Smooth muscle cell (in vitro differentiated cells): ENCODE results near the gene CACNA1I. TPM values are rescaled to one million over a fixed set of nuclear protein-coding genes. Genes with fewer than 3 reads are reported as not detected.

Experiments
- DNase-seq: peaks from one replicate; lab custom pipeline; 2025; ENCODE audit not compliant: unreplicated experiment; lab: John Stamatoyannopoulos, UW
- H2AFZ ChIP-seq: fragments of 200-600 bp; sonication (generic); 2 replicates; pipeline ENCODE4 v1.6.0; 2016; ENCODE audit warnings: antibody characterized with exemption, low read depth, mild to moderate bottlenecking
- H3F3A ChIP-seq: fragments of 200-600 bp; sonication (generic); 2 replicates; pipeline ENCODE4 v1.6.0; 2017; ENCODE audit warnings: antibody characterized with exemption, low read depth
- H3K27ac ChIP-seq: fragments of 200-600 bp; sonication (generic); 2 replicates; pipeline ENCODE4 v1.5.1; 2016; ENCODE audit warnings: low read depth, mild to moderate bottlenecking
- H3K27me3 ChIP-seq: fragments of 200-600 bp; sonication (generic); 2 replicates; pipeline ENCODE4 v1.6.1; 2016; ENCODE audit warnings: low read depth, mild to moderate bottlenecking
- H3K36me3 ChIP-seq: fragments of 200-600 bp; sonication (generic); 2 replicates; pipeline ENCODE4 v1.5.1; 2016; ENCODE audit warnings: low read depth
- H3K4me1 ChIP-seq: fragments of 200-600 bp; sonication (generic); 2 replicates; pipeline ENCODE4 v1.5.1; 2016; ENCODE audit warnings: low read depth
- H3K4me2 ChIP-seq: fragments of 200-600 bp; sonication (generic); 2 replicates; pipeline ENCODE4 v1.6.0; 2016; ENCODE audit warnings: mild to moderate bottlenecking
- H3K4me3 ChIP-seq: fragments of 200-600 bp; sonication (generic); 2 replicates; pipeline ENCODE4 v1.5.1; 2016; ENCODE audit warnings: mild to moderate bottlenecking
- H3K79me2 ChIP-seq: fragments of 200-600 bp; sonication (generic); 2 replicates; pipeline ENCODE4 v1.6.0; 2016; ENCODE audit warnings: low read depth, mild to moderate bottlenecking
- H3K9ac ChIP-seq: fragments of 200-600 bp; sonication (generic); 2 replicates; pipeline ENCODE4 v1.6.0; 2016; ENCODE audit warnings: low read depth
- H3K9me3 ChIP-seq: fragments of 200-600 bp; sonication (generic); replicated peaks from 2 replicates; pipeline ENCODE4 v1.5.1; 2016; ENCODE audit warnings: low read depth
- H4K20me1 ChIP-seq: fragments of 200-600 bp; sonication (generic); 2 replicates; pipeline ENCODE4 v1.6.0; 2016; ENCODE audit warnings: low read depth
- WGBS: methylation state at CpG from one replicate; pipeline ENCODE4 v1.1.7; 2016; ENCODE audit warnings: low lambda C conversion rate; 5-methylcytosine and 5-hydroxymethylcytosine counted together
- polyA plus RNA-seq: library from polyadenylated mRNA; unstranded; fragments of >200 nt; fragmentation: Nextera tagmentation; extraction: Ambion mirVana; gene quantifications from 2 replicates; pipeline ENCODE4 v1.2.1, GENCODE V29; 2016
- total RNA-seq: library from RNA; depleted of rRNA; stranded (reverse); fragments of >200 nt; gene quantifications from 2 replicates; pipeline ENCODE4 v1.2.3, GENCODE V29; 2014
- TF ChIP-seq, protein P1 (sequence below): fragments of 200-600 bp; sonication (generic); IDR thresholded peaks from 2 replicates; pipeline ENCODE4 v1.5.1; 2017; ENCODE audit warnings: borderline replicate concordance, mild to moderate bottlenecking, antibody characterized with exemption; ENCODE audit not compliant: insufficient read depth, poor library complexity, severe bottlenecking

Gene CACNA1I
- total and polyA plus RNA-seq, 2 experiments from 2014 or later, result not detected

DNA sequence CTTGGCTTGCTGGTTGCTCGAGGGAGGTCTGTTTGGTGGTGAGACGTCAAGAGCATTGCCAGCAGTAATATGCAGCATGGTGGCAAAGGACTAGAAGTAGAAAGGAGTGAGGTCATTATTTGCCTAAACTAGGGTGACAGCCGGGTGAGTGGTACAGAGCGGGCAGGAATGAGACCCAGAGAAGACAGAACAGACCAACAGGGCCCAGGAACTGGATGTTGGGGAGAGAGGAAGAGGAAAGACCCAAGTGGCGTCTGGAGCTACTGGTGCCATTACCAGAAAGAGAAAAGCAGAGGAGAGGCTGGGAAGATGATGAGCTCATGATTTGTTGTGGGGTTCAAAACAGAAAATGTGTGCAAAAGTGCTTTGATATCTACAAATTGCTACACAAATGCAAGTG lies 164.3 kb downstream of the CACNA1I start:
- Histone ChIP-seq H3K9ac (no peak overlapping the region), H3K4me2 (no peak overlapping the region), H3K4me1 (no peaks in the 10 kb centered on the region), H2AFZ (no peak overlapping the region), H3K79me2 (no peaks in the 10 kb centered on the region), H3K27me3 (peaks cover 26% of the 10 kb centered on the region), H4K20me1 (no peaks in the 10 kb centered on the region), H3K9me3 (no peaks in the 10 kb centered on the region), H3K36me3 (no peaks in the 10 kb centered on the region), H3K27ac (no peak overlapping the region), H3K4me3 (no peak overlapping the region), H3F3A (no peaks in the 10 kb centered on the region)
- TF ChIP-seq, protein P1, sequence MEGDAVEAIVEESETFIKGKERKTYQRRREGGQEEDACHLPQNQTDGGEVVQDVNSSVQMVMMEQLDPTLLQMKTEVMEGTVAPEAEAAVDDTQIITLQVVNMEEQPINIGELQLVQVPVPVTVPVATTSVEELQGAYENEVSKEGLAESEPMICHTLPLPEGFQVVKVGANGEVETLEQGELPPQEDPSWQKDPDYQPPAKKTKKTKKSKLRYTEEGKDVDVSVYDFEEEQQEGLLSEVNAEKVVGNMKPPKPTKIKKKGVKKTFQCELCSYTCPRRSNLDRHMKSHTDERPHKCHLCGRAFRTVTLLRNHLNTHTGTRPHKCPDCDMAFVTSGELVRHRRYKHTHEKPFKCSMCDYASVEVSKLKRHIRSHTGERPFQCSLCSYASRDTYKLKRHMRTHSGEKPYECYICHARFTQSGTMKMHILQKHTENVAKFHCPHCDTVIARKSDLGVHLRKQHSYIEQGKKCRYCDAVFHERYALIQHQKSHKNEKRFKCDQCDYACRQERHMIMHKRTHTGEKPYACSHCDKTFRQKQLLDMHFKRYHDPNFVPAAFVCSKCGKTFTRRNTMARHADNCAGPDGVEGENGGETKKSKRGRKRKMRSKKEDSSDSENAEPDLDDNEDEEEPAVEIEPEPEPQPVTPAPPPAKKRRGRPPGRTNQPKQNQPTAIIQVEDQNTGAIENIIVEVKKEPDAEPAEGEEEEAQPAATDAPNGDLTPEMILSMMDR, result no peak
- DNase-seq, result no peak
- 82% methylated on average over 5 of the region's 5 CpGs for WGBS

DNA sequence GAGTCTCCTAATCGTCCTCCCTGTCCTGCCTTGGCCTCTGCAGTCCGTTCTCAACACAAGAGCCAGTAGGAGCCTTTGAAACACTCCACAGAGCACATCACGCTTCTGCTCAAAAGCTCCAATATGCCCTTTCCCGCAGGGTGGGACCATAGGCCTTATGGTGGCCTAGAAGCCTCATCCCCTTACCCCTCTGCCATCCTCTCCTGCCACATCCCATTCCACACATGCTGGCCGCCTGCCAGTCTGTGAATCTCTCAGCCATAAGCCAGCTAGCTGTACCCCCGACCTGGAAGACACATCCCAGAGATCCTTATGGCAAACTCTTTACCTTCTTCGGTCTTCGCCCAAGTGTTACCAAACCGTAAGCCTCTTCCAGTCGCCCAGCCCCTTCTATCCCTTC lies 165.2 kb downstream of the CACNA1I start:
- H3F3A ChIP-seq, result no peaks in the 10 kb centered on the region
- TF ChIP-seq, protein P1, result no peak
- H3K79me2 ChIP-seq, result no peaks in the 10 kb centered on the region
- WGBS, result 90% methylated on average over 10 of the region's 10 CpGs
- no peak overlapping the region for H3K9ac ChIP-seq
- H3K4me3 ChIP-seq, result no peak overlapping the region
- no peak overlapping the region for H2AFZ ChIP-seq
- DNase-seq, result no peak
- no peak overlapping the region for H3K4me2 ChIP-seq
- no peaks in the 10 kb centered on the region for H3K9me3 ChIP-seq
- H3K4me1 ChIP-seq, result no peaks in the 10 kb centered on the region
- peaks cover 26% of the 10 kb centered on the region for H3K27me3 ChIP-seq
- no peaks in the 10 kb centered on the region for H3K36me3 ChIP-seq
- no peaks in the 10 kb centered on the region for H4K20me1 ChIP-seq
- no peak overlapping the region for H3K27ac ChIP-seq

DNA sequence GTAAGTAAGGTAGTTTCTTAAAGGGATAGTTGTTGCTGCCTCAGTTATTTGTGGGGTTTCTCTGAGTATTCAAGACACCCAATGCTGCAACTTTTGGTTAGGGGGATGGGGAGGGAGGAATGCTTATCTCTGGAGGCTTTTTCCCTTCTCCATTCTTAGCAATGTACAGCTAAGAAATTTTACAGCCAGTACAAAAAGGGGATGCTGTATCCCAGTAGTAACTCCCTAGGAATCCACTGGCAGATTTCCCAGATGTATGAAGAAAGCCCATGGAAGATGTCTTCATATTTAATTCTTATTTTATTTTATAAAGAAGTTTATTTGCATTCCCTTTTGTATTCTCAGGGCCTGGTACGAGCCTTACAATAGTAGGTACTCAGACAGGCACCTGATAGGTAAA lies 168.2 kb downstream of the CACNA1I start:
- WGBS, result 96% methylated on average over 1 of the region's 1 CpG
- TF ChIP-seq, protein P1, result no peak

More for the DNA sequence above, 168.2 kb downstream of the CACNA1I start:
- H3K4me2 ChIP-seq, result no peak overlapping the region
- no peaks in the 10 kb centered on the region for H3K79me2 ChIP-seq
- H3K27me3 ChIP-seq, result peaks cover 31% of the 10 kb centered on the region
- no peak overlapping the region for H2AFZ ChIP-seq
- no peaks in the 10 kb centered on the region for H4K20me1 ChIP-seq
- no peak overlapping the region for H3K9ac ChIP-seq
- DNase-seq, result no peak
- no peaks in the 10 kb centered on the region for H3K36me3 ChIP-seq
- no peak overlapping the region for H3K27ac ChIP-seq
- H3F3A ChIP-seq, result no peaks in the 10 kb centered on the region
- H3K4me3 ChIP-seq, result no peak overlapping the region
- H3K4me1 ChIP-seq, result no peaks in the 10 kb centered on the region
- H3K9me3 ChIP-seq, result no peaks in the 10 kb centered on the region

Other genes starting within 250 kb of the CACNA1I start
- 12.0 and 26.7 TPM in 2 replicates for gene SYNGR1, start 220.8 kb upstream of the CACNA1I start, total RNA-seq
- gene SYNGR1, start 220.8 kb upstream of the CACNA1I start, polyA plus RNA-seq, result 55.7 and 58.0 TPM in 2 replicates
- 12.9 and 14.8 TPM in 2 replicates for gene TAB1, start 171.0 kb upstream of the CACNA1I start, total RNA-seq
- gene TAB1, start 171.0 kb upstream of the CACNA1I start, polyA plus RNA-seq, result 11.1 and 13.6 TPM in 2 replicates
- 7.8 and 9.4 TPM in 2 replicates for gene MGAT3, start 113.7 kb upstream of the CACNA1I start, total RNA-seq
- 3.9 and 4.4 TPM in 2 replicates for gene MGAT3, start 113.7 kb upstream of the CACNA1I start, polyA plus RNA-seq
- gene MIEF1, start 68.5 kb upstream of the CACNA1I start, total RNA-seq, result 11.1 and 17.8 TPM in 2 replicates
- gene MIEF1, start 68.5 kb upstream of the CACNA1I start, polyA plus RNA-seq, result 11.3 and 14.5 TPM in 2 replicates
- 421 and 443 TPM in 2 replicates for gene ATF4, start 50.2 kb upstream of the CACNA1I start, total RNA-seq
- 288 and 339 TPM in 2 replicates for gene ATF4, start 50.2 kb upstream of the CACNA1I start, polyA plus RNA-seq
- 42.8 and 71.6 TPM in 2 replicates for gene RPS19BP1, start 38.0 kb upstream of the CACNA1I start, total RNA-seq
- 97.1 and 115 TPM in 2 replicates for gene RPS19BP1, start 38.0 kb upstream of the CACNA1I start, polyA plus RNA-seq